ENCODE data around the gene KSR2.

DNA sequence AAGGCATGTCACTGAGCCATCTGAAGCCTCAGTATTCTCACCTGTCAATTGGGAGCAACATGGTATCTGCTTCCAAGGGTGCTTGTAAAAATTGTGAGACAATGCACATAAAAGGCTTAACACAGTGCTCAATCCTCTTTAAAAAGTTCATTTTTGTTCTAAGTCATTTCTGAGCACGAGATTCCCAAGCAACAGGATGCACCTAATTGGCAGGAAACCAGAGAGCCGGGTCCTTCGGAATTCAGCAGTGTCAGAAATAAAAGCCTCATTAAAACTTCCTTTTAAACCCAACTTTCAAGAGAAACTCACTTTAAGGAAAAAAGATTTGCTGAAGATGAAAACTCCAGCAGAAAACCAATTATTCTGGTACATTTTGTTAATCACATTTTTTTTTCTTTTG lies 494.9 kb downstream of the KSR2 start:
- TF ChIP-seq, protein P1, sequence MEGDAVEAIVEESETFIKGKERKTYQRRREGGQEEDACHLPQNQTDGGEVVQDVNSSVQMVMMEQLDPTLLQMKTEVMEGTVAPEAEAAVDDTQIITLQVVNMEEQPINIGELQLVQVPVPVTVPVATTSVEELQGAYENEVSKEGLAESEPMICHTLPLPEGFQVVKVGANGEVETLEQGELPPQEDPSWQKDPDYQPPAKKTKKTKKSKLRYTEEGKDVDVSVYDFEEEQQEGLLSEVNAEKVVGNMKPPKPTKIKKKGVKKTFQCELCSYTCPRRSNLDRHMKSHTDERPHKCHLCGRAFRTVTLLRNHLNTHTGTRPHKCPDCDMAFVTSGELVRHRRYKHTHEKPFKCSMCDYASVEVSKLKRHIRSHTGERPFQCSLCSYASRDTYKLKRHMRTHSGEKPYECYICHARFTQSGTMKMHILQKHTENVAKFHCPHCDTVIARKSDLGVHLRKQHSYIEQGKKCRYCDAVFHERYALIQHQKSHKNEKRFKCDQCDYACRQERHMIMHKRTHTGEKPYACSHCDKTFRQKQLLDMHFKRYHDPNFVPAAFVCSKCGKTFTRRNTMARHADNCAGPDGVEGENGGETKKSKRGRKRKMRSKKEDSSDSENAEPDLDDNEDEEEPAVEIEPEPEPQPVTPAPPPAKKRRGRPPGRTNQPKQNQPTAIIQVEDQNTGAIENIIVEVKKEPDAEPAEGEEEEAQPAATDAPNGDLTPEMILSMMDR (IDR thresholded peaks at IDR 0.05), result no peak
- no peak for TF ChIP-seq POLR2AphosphoS5 (IDR thresholded peaks at IDR 0.05)
- TF ChIP-seq POLR2A (IDR thresholded peaks at IDR 0.05; ENCODE audit: low read depth), result no peak
